HCEC 1CT (cell line): Measurements from ENCODE around the gene VWA8.
"Not testable (repeated sequence)": the region's sequence is repeated elsewhere in the genome, so short reads cannot be mapped to it uniquely, and the experiment has no call there.

Experiments used
- DNase-seq: peaks from one replicate; pipeline ENCODE4 v3.0.0-alpha.2; 2017

VWA8 gene

GRCh38 chr13:41848435-41849255 is 112.3 kb downstream of the VWA8 start:
- DNase-seq: no peak

DNA sequence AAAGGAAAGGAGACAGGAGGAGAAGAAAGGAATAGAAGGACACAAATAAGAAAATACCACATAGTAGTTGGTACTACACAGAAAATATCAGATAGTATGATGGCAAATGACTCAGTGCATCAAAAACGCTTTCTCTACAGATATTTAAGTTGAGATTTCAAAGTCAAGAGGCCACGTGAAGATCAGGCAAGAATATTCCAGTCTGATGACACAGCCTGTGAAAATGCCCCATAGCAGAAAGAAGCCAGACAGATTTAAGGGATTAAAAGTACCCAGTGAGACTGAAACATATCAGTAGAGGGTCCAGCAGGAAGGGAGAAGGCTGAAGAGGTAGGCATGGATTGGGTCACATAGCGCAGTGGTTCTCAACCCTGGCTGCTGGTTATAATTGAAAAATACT is 113.7 kb downstream of the VWA8 start:
- DNase-seq: no peak

DNA sequence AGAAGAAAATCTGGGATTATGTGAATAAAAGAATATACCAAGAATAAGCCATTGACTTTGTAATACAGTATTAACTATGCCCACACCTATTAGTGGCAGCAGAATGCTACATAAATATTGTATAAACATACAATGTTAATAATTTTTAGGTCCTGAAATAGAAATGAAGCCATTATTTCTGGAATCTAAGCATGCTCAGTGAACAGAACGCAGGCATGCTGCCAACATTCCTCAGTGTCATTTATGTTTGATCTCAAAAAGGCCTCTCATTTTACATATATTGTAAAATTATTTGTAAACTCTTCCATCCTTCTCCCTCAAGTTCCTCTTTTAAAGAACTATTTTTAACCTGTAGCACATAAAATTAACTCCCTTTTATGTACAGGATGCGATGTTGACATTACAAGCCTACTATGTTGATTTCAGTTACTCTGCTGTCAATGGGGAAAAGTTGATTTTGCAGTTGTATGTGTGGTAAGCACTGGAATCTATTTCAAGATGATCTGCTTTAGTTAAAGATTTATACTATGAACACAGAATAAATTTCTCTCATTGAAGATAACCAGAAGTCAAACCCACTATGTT is 118.8 kb downstream of the VWA8 start:
- DNase-seq: no peak

DNA sequence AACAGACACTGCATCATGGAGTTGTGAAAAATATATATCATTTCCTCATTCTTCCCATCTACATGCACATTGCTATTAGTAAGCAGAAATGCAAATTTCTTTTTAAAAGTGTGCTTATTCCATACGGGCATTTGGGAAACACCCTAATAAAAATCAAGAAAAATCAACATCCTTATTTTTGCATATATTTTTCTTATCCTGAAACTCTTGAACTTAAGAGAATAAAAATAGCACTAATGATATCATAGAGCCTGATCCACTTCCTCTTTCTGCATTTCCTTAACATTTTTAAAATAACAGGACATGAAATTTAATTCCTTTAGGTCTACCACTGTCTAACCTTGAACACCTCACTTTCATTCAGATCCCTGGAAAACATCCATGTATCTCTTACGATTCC is 123.3 kb downstream of the VWA8 start:
- DNase-seq: peak; percentile 16

GRCh38 chr13:41835871-41836270 is 125.0 kb downstream of the VWA8 start:
- peak; percentile 76 for DNase-seq

GRCh38 chr13:41834697-41835096 is 126.2 kb downstream of the VWA8 start:
- not testable (repeated sequence) for DNase-seq

DNA sequence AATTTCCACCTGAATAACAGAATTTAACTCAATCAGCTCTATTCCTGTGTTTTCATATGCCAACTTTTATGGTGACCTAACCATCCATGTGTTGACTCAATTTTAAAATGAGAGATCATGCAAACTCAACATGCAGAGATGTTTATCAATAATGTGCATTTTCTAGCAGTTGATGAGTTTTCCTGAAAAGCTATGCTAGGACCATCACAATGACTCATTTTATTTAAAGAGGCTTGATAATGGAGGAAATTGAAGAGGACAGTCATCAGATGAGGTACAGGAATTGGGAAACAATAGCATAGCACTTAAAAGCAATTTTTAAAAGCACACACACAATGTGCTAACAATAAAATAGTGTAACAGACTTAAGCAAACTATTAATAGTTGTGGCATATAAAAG is 127.1 kb downstream of the VWA8 start:
- DNase-seq: no peak

DNA sequence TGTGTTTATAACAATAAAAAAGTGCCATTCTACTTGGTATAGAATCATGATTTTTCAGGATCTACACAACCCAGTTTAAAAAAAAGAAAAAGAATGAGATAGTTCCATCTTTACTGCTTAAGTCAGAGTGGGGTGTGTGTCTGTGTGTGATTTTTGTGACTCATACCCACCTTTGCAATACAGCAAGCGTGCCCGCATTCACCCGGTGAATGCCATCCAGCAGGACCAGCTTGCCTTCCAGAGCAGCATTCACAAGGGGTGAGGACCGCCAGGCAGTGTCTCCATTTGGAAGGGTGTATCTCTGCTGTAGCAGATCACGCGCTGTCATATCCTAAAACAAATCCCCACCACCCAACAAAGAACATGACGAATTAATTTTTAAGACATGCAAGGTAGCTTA is 127.7 kb downstream of the VWA8 start:
- DNase-seq: no peak

- DNase-seq: peak; percentile 96
Measured at GRCh38 chr13:41827507-41828213, 133.2 kb downstream of the VWA8 start.

- DNase-seq: no peak
Measured at GRCh38 chr13:41825691-41826090, 135.2 kb downstream of the VWA8 start.

DNA sequence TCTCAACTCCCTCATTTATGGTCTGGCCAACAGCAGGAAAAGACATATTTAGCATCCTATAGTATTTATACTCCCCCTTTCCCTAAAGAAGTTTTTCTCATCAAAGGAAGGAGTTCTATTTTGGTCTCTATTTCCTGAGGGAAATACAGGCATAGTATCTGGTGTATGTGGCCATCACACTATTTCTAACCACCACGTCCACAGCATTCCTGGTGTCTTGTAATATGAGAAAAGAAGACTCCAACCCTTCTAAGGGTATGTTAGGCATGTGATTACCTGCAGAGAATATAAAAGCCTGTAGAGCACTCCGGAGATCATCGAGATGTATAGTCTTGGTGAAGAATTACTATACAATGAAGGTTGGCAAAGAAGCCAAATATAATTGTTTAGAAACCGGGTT is 137.4 kb downstream of the VWA8 start:
- DNase-seq: no peak

DNA sequence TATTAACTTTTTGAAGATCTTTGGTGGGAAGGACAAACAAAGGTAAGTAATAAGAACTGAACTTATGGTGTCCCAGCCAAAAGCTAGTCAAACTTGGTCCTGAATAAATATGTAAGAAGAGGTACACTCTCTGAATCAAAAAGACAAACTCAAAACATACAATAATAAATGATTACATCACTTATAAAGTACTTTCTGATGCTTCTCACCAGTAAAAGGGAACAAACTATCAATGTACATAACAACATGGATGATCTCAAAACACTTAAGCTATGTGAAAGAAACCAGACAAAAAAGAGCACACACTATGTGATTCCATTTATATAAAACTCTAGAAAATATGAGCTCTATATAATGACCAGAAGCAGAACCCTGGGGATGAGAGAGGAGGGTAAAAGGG is 138.3 kb downstream of the VWA8 start:
- no peak for DNase-seq

DNA sequence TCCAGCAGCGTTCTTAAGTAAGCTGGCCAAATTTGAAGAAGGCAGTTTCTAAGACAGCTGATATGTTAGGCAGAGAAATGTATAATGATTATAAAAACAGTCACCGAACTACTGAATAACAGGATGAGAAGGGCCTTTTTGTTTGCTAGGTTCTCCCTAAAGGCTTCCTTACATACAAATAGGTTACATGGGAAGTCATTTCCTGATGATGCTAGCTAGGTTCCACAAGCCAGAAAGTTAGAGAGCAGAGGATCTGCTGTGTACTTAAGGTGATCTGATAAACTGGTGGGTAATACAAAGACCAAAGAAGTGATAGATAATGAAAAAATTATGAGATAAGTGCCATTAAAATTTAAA is 139.7 kb downstream of the VWA8 start:
- no peak for DNase-seq

DNA sequence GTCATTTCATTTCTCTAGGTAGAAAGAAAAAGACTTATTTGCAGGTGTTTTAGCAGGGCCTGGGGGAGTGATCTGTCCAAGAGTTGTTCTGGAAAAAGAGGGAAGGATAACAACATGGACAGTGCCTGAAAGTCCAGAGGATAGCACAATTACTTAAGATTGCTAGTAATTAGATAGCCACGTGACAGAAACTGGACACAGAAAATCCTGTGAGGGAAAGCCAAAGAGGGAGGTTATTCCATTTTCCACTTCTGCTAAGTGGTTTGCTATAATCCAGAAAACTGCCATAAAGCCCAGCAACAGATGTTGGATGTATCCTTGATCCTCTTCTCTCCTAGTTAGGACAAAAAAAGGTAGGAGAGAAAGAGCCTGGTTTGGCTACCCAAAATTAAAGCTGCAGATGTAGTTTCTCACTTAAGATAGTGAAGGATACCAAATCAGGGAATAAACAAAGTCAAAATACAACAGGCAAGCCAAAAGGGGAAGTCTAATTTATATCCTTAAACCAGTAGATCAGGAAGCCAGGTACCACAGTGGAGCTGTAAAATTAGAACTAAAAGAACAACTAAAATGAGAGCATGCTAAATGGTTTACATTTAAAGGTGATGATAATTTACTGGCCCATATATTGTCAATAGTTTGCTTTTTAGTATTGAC is 140.2 kb downstream of the VWA8 start:
- DNase-seq: no peak

DNA sequence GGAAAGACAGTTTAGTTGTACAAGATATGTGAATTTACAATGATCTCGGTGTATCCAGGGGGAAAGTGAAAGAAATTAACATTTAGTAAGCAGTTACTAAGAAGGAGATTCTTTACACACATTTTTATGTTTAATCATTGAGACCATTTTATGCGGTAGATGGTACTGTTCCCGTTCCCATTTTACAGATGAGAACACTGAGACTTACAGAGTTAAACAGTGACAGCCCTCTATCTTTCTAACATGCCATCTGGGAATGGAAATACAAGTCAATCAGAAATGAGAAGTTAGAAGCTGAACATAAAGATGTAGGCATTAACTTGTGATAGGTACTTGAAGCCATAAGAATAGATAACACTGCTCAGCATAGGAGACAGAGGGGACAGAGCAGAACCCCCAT is 144.9 kb downstream of the VWA8 start:
- DNase-seq: no peak

DNA sequence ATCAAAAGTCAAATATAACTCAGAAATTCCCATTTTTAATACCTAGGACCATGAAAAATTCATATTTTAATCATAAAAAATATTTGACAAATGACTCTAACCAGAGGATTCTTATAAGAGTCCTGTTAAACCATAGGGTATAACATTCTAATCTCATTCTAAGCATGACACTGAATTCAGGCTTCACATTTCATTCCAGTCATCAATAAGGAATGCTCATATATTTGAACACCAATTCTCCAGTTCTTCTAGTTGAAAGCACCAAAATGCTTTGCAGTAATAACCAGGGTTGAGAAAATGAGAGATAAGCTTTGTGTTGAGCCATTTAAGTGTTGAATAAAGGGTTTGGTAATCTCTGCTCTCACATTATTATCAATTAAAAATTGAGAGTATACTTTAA is 147.5 kb downstream of the VWA8 start:
- DNase-seq: peak; percentile 59

DNA sequence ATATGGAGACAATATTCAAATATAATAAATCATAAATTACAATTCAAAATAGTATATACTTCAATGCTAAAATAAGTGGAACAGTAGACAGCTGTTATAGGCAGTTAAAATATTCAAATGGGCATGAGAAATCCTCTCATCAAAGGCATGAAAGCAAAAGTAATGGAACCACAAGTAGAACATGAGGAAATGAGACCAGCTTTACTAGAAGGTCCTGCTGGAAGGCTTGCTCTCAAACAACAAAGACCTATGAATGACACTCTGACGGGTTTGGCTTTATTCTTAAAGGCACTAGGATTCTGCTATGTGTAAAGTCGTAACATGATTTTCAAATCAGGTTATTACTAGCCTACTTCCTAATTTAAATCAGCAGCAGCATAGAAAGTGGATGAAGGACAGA is 148.1 kb downstream of the VWA8 start:
- DNase-seq: no peak

- no peak for DNase-seq
Measured at GRCh38 chr13:41812237-41812636, 148.7 kb downstream of the VWA8 start.

- DNase-seq: no peak
Measured at GRCh38 chr13:41811588-41812021, 149.3 kb downstream of the VWA8 start.

DNA sequence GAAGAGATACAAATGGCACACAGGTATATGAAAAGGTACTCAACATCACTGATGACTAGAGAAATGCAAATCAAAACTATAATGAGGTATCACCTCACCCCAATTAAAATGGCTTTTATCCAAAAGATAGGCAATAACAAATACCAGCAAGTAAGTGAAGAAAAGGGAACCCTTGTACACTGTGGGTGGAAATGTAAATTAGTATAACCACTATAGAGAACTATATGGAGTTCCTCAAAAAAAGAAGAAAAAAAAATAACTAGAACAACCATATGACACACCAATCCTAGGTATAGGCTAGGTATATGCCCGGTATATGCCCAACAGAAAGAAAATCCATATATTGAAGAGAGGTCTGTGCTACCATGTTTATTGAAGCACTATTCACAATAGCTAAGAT is 150.9 kb downstream of the VWA8 start:
- no peak for DNase-seq

DNA sequence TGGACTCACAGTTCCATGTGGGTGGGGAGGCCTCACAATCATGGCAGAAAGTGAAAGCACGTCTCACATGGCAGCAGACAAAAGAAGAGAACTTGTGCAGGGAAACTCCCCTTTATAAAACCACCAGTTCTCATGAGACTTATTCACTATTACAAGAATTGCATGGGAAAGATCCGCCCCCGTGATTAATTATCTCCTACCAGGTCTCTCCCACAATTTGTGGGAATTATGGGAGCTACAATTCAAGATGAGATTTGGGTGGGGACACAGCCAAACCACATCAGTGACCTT is 157.5 kb downstream of the VWA8 start:
- not testable (repeated sequence) for DNase-seq

DNA sequence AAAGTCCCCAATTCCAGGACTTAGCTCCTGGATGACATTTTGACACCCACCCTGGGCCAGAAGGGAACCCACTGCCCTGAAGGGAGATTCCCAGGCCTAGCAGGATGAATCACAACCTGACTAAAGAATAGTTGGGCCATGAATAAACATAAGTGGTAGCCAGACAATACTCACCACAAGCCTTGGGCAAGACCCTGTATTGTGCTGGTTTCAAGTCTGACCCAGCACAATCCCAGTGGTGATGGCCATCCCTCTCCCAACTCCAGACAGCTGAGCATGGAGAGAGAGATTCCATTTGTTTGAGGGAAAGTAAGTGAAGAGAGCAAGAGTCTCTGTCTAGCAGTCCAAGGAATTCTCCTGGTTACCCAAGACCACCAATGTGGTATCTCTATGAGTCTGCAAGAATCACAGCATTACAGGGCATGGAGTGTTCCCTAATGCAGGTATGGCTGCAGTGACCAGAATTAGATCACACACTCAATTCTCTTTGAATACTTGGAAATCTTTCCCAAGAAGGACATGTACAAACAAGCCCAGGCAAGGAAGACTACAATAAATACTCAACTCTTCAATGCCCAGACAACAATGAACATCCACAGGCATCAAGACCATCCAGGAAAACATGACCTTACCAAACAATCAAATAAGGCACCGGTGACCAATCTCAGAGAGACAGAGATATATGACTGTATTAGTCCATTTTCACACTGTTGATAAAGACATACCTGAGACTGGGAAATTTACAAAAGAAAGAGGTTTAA is 158.0 kb downstream of the VWA8 start:
- DNase-seq: peak; percentile 81

DNA sequence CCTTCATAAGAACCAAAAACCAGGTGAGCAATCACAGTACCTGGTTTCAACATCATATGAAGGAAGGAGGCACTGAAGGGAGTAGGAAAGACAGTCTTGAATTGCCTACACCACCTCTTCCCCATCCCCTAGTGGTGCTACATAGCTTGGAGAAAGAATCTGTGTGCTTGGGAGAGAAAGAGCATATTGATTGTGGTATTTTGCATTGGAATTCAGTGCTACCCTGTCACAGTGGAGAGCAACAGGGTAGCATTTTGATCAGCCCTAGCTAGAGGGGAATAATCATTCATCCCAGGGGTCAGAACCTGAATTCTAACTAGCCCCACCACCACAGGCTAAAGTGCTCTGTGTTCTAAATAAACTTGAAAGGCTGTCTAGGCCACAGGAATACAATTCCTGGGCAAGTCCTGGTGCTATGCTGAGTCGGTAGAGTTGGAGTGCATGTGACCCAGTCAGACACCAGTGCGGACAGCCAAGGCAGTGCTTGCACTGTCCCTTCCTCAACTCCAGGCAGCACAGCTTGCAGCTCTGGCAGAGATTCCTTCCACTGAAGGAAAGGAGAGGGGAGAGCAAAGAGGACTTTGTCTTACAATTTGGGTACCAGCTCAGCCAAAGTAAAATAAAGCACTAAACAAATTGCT is 158.7 kb downstream of the VWA8 start:
- no peak for DNase-seq
